Peyer's patch (tissue), 4 donors: ENCODE measurements around the gene PRSS50. TPM values are rescaled to one million over a fixed set of nuclear protein-coding genes. Genes with fewer than 3 reads are reported as not detected.
"Not testable (repeated sequence)": the region's sequence is repeated elsewhere in the genome, so short reads cannot be mapped to it uniquely, and the experiment has no call there.

Source experiments
- DNase-seq, 3 donors: peaks; one replicate each; pipeline ENCODE4 v3.0.0-alpha.2; 2017 to 2019
- H3K27ac ChIP-seq, 4 donors: fragments of 200-600 bp; sonication (generic); one replicate each; pipeline ENCODE4 v1.5.1; 2016 to 2019
- H3K27me3 ChIP-seq, 2 donors: fragments of 200-600 bp; sonication (generic); one replicate each; pipeline ENCODE4 v1.5.1; 2019
- H3K36me3 ChIP-seq, 3 donors: fragments of 200-600 bp; sonication (generic); one replicate each; pipeline ENCODE4 v1.5.1; 2016 to 2019
- H3K4me1 ChIP-seq, 4 donors: fragments of 200-600 bp; sonication (generic); one replicate each; pipeline ENCODE4 v1.5.1; 2016 to 2019
- H3K4me3 ChIP-seq, 4 donors: fragments of 200-600 bp; sonication (generic); 1 replicate in 3 of 4; 2 replicates in 1 of 4; pipeline ENCODE4 v1.5.1; 2016 to 2019; ENCODE audit warnings: mild to moderate bottlenecking in 1 of 4
- H3K9me3 ChIP-seq, 4 donors: fragments of 200-600 bp; sonication (generic); one replicate each; pipeline ENCODE4 v1.5.1; 2016 to 2019; ENCODE audit warnings: mild to moderate bottlenecking in 1 of 4
- CTCF ChIP-seq, 6 experiments: fragments of 450-650 bp in 4 of 6; fragments of 200-600 bp in 2 of 6; sonication (generic) in 1 of 6; IDR thresholded peaks; one replicate each; pipeline ENCODE4 v1.5.1; 2017 to 2019; ENCODE audit warnings: antibody characterized with exemption in 6 of 6, mild to moderate bottlenecking in 3 of 6, moderate library complexity in 1 of 6
- POLR2A ChIP-seq, 2 donors: fragments of 450-650 bp; IDR thresholded peaks; one replicate each; pipeline ENCODE4 v1.5.1; 2017; ENCODE audit warnings: antibody characterized with exemption in 2 of 2, mild to moderate bottlenecking in 2 of 2, moderate library complexity in 2 of 2
- total RNA-seq, 4 donors: library from RNA; depleted of rRNA; stranded (reverse); fragments of >200 nt; gene quantifications; one replicate each; pipeline ENCODE4 v1.1.0, GENCODE V29; 2016

PRSS50 gene
- total RNA-seq, 4 donors from 2014 or later: not detected

GRCh38 chr3:46705751-46706552 is 11.7 kb downstream of the PRSS50 start:
- DNase-seq: no peak
- Histone ChIP-seq H3K27me3 (peaks cover 0 to 3% of the 10 kb centered on the region in 2 donors), H3K36me3 (no peaks in the 10 kb centered on the region), H3K9me3 (no peaks in the 10 kb centered on the region), H3K4me3 (no peak overlapping the region), H3K4me1 (peaks cover 0 to 7% (median 2%) of the 10 kb centered on the region in 4 donors), H3K27ac (no peak overlapping the region)
- TF ChIP-seq CTCF (IDR thresholded peaks at IDR 0.05) (no peak), POLR2A (IDR thresholded peaks at IDR 0.05) (no peak)

DNA sequence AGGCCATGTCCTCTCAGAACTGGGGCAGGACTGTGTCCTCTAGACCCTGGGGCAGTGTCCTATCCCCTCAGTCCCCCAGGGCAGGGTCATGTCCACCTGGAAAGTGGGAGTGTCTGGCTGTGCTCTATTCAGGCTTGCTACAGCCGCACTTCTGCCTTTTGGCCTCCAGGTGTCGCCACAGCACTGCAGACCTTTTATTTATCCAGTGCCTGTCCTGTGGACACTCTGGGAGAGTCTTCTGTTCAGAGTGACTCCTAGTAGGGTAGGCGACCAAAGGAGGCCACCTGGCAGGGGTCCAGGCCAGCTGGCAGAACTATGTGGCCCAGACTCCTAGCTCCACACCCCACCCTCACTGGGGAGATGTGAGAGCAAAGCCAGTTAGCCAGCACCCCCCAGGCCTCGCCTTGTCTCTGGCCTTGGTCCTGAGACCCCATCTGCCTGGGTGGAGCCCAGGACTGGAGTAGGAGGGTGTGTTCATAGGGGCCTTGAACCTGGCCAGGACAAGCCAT is 12.6 kb downstream of the PRSS50 start:
- TF ChIP-seq CTCF (IDR thresholded peaks at IDR 0.05) (peak; percentile 85 to 98 (median 96)), POLR2A (IDR thresholded peaks at IDR 0.05) (no peak)
- Histone ChIP-seq H3K4me3 (no peak overlapping the region), H3K9me3 (no peaks in the 10 kb centered on the region), H3K36me3 (no peaks in the 10 kb centered on the region), H3K4me1 (peaks cover 0 to 15% (median 2%) of the 10 kb centered on the region in 4 donors), H3K27ac (no peak overlapping the region), H3K27me3 (peaks cover 0 to 3% of the 10 kb centered on the region in 2 donors)
- peak; percentile 56 to 86 (median 76) for DNase-seq

DNA sequence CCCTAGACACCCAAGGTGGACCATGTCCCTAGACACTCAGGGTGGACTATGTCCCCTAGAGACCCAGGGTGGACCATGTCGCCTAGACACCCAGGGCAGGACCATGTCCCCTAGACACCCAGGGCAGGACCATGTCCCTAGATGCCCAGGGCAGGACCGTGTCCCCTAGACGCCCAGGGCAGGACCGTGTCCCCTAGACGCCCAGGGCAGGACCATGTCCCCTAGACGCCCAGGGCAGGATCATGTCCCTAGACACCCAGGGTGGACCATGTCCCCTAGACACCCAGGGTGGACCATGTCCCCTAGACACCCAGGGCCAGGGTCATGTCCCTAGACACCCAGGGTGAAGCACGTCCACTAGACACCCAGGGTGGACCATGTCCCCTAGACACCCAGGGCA is 13.3 kb downstream of the PRSS50 start:
- not testable (repeated sequence) for H3K9me3 ChIP-seq, H3K27ac ChIP-seq, H3K4me3 ChIP-seq, H3K27me3 ChIP-seq, H3K36me3 ChIP-seq
- peak in 1 of 3 donors; percentile 42 for DNase-seq
- peaks cover 0 to 18% (median 2%) of the 10 kb centered on the region in 4 donors for H3K4me1 ChIP-seq

DNA sequence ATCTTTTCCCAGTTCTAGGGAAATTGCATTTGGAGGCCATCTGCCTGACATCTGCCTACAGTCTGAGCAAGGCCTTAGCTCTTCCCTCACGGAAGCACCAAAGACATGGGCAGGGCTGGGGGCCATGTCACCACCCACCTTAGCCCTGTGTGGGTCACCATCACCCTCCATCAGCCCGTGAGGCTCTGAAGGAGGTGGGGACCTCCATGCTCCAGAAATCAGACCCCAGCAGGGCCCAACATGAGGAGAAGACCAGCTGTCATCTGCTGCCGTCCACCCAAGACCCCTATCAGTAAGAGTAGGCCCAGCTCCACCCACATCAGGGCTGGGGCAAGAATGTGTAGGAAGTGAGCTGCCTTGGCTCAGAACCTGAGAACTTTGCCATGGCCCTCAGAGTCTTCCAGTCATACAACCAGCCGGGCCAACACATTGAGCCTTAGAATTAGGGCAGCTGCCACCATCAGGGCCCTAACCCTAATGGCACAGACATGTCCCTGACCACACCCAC is 14.6 kb downstream of the PRSS50 start:
- peaks cover 0 to 3% of the 10 kb centered on the region in 2 donors for H3K27me3 ChIP-seq
- no peaks in the 10 kb centered on the region for H3K9me3 ChIP-seq
- no peak overlapping the region for H3K4me3 ChIP-seq
- peak in 1 of 3 donors; percentile 19 for DNase-seq
- TF ChIP-seq CTCF (IDR thresholded peaks at IDR 0.05) (no peak), POLR2A (IDR thresholded peaks at IDR 0.05) (no peak)
- no peaks in the 10 kb centered on the region for H3K36me3 ChIP-seq
- H3K4me1 ChIP-seq: peaks cover 0 to 18% (median 2%) of the 10 kb centered on the region in 4 donors
- no peak overlapping the region for H3K27ac ChIP-seq

DNA sequence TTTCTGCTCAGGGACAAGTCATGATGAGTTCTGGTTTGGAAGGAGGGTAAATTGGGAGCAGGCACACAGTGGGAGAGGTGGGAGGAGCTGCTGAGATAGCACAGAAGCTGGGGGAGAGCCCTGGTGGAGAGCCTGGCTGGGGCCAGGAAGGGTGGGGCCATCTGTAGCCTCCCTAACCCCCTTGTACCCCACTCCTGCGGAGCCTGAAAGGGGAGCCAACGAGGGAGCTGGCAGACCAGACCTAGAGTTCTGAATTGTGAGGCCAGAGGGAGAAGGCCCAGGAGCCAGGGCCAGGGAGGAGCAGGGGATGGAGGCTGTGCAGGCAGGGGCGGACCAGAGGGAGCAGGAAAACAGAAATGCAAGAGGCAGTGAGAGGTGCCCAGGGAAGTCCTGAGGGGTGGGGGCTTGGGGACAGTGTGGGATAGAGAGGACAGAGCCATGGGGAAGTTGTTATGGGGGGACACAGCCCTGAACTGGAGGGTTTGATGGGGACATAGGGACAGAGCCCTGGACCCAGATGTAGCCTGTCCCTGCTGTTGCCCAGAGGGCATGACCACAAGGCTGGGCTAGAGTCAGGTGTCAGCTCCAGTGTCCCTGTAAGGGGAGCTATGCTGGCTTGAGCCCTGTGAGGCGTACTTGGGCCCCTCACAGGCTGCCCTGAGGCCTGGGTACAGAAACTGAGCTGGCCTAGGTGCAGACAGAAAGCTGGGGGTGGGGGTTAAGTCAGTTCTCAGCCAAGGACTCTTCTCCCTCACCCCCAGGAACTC is 15.2 kb downstream of the PRSS50 start:
- Histone ChIP-seq H3K4me3 (no peak overlapping the region), H3K4me1 (peaks cover 0 to 18% (median 2%) of the 10 kb centered on the region in 4 donors), H3K9me3 (no peaks in the 10 kb centered on the region), H3K36me3 (no peaks in the 10 kb centered on the region), H3K27ac (no peak overlapping the region), H3K27me3 (peaks cover 0 to 3% of the 10 kb centered on the region in 2 donors)
- peak in 1 of 3 donors; percentile 20 for DNase-seq
- TF ChIP-seq POLR2A (IDR thresholded peaks at IDR 0.05): no peak

- TF ChIP-seq CTCF (IDR thresholded peaks at IDR 0.05) (no peak), POLR2A (IDR thresholded peaks at IDR 0.05) (no peak)
- DNase-seq: no peak
- Histone ChIP-seq H3K27ac (peak within 1 kb of the TSS in 1 of 4 donors; percentile 33), H3K4me1 (peaks cover 0 to 26% (median 2%) of the 10 kb centered on the region in 4 donors), H3K36me3 (no peaks in the 10 kb centered on the region), H3K4me3 (peak within 1 kb of the TSS in 3 of 4 donors; percentile 21 to 43 (median 38)), H3K27me3 (peaks cover 0 to 3% of the 10 kb centered on the region in 2 donors), H3K9me3 (no peaks in the 10 kb centered on the region)
These were observed 16.3 kb downstream of the PRSS50 start, which contains the start of gene TMIE for GRCh38 chr3:46701181-46701939. TSS of gene TMIE (plus strand) at chr3:46701392. CDS start at chr3:46701488, 96 bp downstream.
